HepG2 (cell line): Measurements from ENCODE around the gene ICAM5. TPM values are rescaled to one million over a fixed set of nuclear protein-coding genes. Genes with fewer than 3 reads are reported as not detected.

Experiments
- ERF ChIP-seq: IDR thresholded peaks from 2 replicates; pipeline ENCODE4 v1.6.1; 2018; ENCODE audit warnings: missing biosample characterization, missing genetic modification reagents
- FOXO1 ChIP-seq: sonication (generic); formaldehyde crosslinking; IDR thresholded peaks from 2 replicates; pipeline ENCODE4 v1.4.0; 2020; ENCODE audit warnings: missing genetic modification reagents
- NFYB ChIP-seq: sonication (generic); formaldehyde crosslinking; IDR thresholded peaks from 2 replicates; pipeline ENCODE4 v1.4.0; 2020; ENCODE audit warnings: missing genetic modification reagents
- POLR2AphosphoS5 ChIP-seq: IDR thresholded peaks from 2 replicates; pipeline ENCODE4 v1.6.1; 2012; ENCODE audit warnings: low read depth, low read length
- SMAD9 ChIP-seq: sonication (generic); formaldehyde crosslinking; IDR thresholded peaks from 2 replicates; pipeline ENCODE4 v1.5.1; 2020; ENCODE audit warnings: mild to moderate bottlenecking, missing genetic modification reagents
- ZNF746 ChIP-seq: sonication (generic); formaldehyde crosslinking; IDR thresholded peaks from 2 replicates; pipeline ENCODE4 v1.8.0; 2022; ENCODE audit warnings: mild to moderate bottlenecking, missing genetic modification reagents
- polyA plus RNA-seq, 8 experiments: library from polyadenylated mRNA; depleted of rRNA in 3 of 8; stranded (reverse) in 7 of 8; unstranded in 1 of 8; fragments of >200 nt; fragmentation: Illumina TruSeq in 4 of 8; extraction: Trizol in 4 of 8; gene quantifications; 2 replicates each; pipeline versions ENCODE4 v1.2.1 to v1.2.3, GENCODE V29; 2011 to 2016; ENCODE audit warnings: low read depth in 4 of 8, missing spikeins in 1 of 8, mixed read lengths in 1 of 8; ENCODE audit not compliant: insufficient read depth in 1 of 8
- total RNA-seq, 5 experiments: library from RNA; depleted of rRNA; stranded (reverse); fragments of >200 nt; fragmentation: Illumina TruSeq; extraction: Trizol; gene quantifications; 2 replicates each; pipeline ENCODE4 v1.2.3, GENCODE V29; 2016; ENCODE audit warnings: low read depth in 1 of 5
- TF ChIP-seq, protein P1 (sequence below): sonication (generic); formaldehyde crosslinking; IDR thresholded peaks from 2 replicates; pipeline ENCODE4 v1.5.1; 2020; ENCODE audit warnings: mild to moderate bottlenecking, missing genetic modification reagents, borderline replicate concordance
- TF ChIP-seq, protein P2 (sequence below), 2 experiments: fragments of 450-650 bp in 1 of 2; sonication (generic) in 1 of 2; formaldehyde crosslinking in 1 of 2; IDR thresholded peaks; 2 replicates each; pipeline versions ENCODE4 v1.6.1 to v1.8.0; 2016 to 2022; ENCODE audit warnings: antibody characterized with exemption in 1 of 2, mild to moderate bottlenecking in 1 of 2, missing genetic modification reagents in 1 of 2
- TF ChIP-seq, protein P3 (sequence below): sonication (generic); formaldehyde crosslinking; IDR thresholded peaks from 2 replicates; pipeline ENCODE4 v1.4.0; 2020; ENCODE audit warnings: mild to moderate bottlenecking, low read depth, missing genetic modification reagents
- TF ChIP-seq, protein P4 (sequence below): sonication (generic); formaldehyde crosslinking; IDR thresholded peaks from 2 replicates; pipeline ENCODE4 v1.9.0; 2022; ENCODE audit warnings: low read depth, missing genetic modification reagents
- TF ChIP-seq, protein P5 (sequence below): sonication (generic); formaldehyde crosslinking; IDR thresholded peaks from 2 replicates; pipeline ENCODE4 v1.5.0; 2020; ENCODE audit warnings: missing genetic modification reagents

ICAM5 gene
- total and polyA plus RNA-seq, 2 of the 13 experiments (the other 11 are each of a cell fraction or from before 2014, with no cell fraction given) = 0.46 to 1.6 TPM

DNA sequence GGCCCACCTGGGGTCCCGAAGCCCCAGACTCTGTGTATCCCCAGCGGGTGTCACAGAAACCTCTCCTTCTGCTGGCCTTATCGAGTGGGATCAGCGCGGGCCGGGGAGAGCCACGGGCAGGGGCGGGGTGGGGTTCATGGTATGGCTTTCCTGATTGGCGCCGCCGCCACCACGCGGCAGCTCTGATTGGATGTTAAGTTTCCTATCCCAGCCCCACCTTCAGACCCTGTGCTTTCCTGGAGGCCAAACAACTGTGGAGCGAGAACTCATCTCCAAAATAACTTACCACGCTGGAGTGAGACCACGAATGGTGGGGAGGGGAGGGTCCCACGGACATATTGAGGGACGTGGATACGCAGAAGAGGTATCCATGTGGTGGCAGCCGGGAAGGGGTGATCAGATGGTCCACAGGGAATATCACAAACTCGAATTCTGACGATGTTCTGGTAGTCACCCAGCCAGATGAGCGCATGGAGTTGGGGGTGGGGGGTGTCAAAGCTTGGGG lies 1.0 kb upstream of the ICAM5 start (continued):
- TF ChIP-seq, protein P1, sequence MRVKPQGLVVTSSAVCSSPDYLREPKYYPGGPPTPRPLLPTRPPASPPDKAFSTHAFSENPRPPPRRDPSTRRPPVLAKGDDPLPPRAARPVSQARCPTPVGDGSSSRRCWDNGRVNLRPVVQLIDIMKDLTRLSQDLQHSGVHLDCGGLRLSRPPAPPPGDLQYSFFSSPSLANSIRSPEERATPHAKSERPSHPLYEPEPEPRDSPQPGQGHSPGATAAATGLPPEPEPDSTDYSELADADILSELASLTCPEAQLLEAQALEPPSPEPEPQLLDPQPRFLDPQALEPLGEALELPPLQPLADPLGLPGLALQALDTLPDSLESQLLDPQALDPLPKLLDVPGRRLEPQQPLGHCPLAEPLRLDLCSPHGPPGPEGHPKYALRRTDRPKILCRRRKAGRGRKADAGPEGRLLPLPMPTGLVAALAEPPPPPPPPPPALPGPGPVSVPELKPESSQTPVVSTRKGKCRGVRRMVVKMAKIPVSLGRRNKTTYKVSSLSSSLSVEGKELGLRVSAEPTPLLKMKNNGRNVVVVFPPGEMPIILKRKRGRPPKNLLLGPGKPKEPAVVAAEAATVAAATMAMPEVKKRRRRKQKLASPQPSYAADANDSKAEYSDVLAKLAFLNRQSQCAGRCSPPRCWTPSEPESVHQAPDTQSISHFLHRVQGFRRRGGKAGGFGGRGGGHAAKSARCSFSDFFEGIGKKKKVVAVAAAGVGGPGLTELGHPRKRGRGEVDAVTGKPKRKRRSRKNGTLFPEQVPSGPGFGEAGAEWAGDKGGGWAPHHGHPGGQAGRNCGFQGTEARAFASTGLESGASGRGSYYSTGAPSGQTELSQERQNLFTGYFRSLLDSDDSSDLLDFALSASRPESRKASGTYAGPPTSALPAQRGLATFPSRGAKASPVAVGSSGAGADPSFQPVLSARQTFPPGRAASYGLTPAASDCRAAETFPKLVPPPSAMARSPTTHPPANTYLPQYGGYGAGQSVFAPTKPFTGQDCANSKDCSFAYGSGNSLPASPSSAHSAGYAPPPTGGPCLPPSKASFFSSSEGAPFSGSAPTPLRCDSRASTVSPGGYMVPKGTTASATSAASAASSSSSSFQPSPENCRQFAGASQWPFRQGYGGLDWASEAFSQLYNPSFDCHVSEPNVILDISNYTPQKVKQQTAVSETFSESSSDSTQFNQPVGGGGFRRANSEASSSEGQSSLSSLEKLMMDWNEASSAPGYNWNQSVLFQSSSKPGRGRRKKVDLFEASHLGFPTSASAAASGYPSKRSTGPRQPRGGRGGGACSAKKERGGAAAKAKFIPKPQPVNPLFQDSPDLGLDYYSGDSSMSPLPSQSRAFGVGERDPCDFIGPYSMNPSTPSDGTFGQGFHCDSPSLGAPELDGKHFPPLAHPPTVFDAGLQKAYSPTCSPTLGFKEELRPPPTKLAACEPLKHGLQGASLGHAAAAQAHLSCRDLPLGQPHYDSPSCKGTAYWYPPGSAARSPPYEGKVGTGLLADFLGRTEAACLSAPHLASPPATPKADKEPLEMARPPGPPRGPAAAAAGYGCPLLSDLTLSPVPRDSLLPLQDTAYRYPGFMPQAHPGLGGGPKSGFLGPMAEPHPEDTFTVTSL (CRISPR knock-in tag) = no peak
- no peak for TF ChIP-seq ZNF746 (CRISPR knock-in tag)
- TF ChIP-seq, protein P2, sequence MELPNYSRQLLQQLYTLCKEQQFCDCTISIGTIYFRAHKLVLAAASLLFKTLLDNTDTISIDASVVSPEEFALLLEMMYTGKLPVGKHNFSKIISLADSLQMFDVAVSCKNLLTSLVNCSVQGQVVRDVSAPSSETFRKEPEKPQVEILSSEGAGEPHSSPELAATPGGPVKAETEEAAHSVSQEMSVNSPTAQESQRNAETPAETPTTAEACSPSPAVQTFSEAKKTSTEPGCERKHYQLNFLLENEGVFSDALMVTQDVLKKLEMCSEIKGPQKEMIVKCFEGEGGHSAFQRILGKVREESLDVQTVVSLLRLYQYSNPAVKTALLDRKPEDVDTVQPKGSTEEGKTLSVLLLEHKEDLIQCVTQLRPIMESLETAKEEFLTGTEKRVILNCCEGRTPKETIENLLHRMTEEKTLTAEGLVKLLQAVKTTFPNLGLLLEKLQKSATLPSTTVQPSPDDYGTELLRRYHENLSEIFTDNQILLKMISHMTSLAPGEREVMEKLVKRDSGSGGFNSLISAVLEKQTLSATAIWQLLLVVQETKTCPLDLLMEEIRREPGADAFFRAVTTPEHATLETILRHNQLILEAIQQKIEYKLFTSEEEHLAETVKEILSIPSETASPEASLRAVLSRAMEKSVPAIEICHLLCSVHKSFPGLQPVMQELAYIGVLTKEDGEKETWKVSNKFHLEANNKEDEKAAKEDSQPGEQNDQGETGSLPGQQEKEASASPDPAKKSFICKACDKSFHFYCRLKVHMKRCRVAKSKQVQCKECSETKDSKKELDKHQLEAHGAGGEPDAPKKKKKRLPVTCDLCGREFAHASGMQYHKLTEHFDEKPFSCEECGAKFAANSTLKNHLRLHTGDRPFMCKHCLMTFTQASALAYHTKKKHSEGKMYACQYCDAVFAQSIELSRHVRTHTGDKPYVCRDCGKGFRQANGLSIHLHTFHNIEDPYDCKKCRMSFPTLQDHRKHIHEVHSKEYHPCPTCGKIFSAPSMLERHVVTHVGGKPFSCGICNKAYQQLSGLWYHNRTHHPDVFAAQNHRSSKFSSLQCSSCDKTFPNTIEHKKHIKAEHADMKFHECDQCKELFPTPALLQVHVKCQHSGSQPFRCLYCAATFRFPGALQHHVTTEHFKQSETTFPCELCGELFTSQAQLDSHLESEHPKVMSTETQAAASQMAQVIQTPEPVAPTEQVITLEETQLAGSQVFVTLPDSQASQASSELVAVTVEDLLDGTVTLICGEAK (IDR thresholded peaks at IDR 0.05) = no peak
- TF ChIP-seq, protein P2 (CRISPR knock-in tag; IDR thresholded peaks at IDR 0.05) = no peak
- TF ChIP-seq, protein P3, sequence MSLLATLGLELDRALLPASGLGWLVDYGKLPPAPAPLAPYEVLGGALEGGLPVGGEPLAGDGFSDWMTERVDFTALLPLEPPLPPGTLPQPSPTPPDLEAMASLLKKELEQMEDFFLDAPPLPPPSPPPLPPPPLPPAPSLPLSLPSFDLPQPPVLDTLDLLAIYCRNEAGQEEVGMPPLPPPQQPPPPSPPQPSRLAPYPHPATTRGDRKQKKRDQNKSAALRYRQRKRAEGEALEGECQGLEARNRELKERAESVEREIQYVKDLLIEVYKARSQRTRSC (CRISPR knock-in tag) = no peak
- TF ChIP-seq NFYB (CRISPR knock-in tag) = peak; percentile 78
- no peak for TF ChIP-seq ERF (CRISPR knock-in tag)
- no peak for TF ChIP-seq SMAD9 (CRISPR knock-in tag)
- TF ChIP-seq, protein P4, sequence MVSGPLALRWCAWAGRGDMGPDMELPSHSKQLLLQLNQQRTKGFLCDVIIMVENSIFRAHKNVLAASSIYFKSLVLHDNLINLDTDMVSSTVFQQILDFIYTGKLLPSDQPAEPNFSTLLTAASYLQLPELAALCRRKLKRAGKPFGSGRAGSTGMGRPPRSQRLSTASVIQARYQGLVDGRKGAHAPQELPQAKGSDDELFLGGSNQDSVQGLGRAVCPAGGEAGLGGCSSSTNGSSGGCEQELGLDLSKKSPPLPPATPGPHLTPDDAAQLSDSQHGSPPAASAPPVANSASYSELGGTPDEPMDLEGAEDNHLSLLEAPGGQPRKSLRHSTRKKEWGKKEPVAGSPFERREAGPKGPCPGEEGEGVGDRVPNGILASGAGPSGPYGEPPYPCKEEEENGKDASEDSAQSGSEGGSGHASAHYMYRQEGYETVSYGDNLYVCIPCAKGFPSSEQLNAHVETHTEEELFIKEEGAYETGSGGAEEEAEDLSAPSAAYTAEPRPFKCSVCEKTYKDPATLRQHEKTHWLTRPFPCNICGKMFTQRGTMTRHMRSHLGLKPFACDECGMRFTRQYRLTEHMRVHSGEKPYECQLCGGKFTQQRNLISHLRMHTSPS (CRISPR knock-in tag) = no peak
- TF ChIP-seq, protein P5, sequence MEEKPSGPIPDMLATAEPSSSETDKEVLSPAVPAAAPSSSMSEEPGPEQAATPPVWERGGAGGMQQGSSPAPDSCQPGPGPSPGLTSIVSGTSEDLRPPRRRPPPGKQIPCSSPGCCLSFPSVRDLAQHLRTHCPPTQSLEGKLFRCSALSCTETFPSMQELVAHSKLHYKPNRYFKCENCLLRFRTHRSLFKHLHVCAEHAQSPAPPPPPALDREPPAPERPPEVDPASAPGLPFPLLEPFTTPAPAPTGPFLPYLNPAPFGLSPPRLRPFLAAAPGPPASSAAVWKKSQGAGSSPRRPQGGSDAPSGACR (CRISPR knock-in tag) = no peak
- TF ChIP-seq FOXO1 (CRISPR knock-in tag) = no peak
- peak; percentile 48 for TF ChIP-seq POLR2AphosphoS5
